RWPE1 (cell line): ENCODE data around the gene OSBPL6.

Experiments used
- CTCF ChIA-PET: fragments of 350-600 bp; sonication (Branson Sonifier 250); formaldehyde crosslinking; extraction: SDS; loops from one replicate; lab custom pipeline; 2021; lab: Yijun Ruan, JAX
- POLR2A ChIA-PET: fragments of 400-600 bp; formaldehyde crosslinking; extraction: SDS; loops from one replicate; lab custom pipeline; 2020; ENCODE audit warnings: antibody characterized with exemption; ENCODE audit not compliant: low non-redundant PET; lab: Yijun Ruan, JAX
- DNase-seq: peaks from one replicate; pipeline ENCODE4 v3.0.0; 2012; ENCODE audit warnings: low spot score
- H3K27ac ChIP-seq: fragments of 450-650 bp; 2 replicates; pipeline ENCODE4 v1.5.1; 2017
- CTCF ChIP-seq: fragments of 450-650 bp; conservative IDR thresholded peaks from 2 replicates; pipeline ENCODE4 v1.5.1; 2017; ENCODE audit warnings: low read depth, mild to moderate bottlenecking

Gene OSBPL6

GRCh38 chr2:178425255-178425827, 231.0 kb downstream of the OSBPL6 start:
- no peak for TF ChIP-seq CTCF
- CTCF ChIA-PET = no interaction called here
- DNase-seq = no peak
- POLR2A ChIA-PET = no interaction called here
- H3K27ac ChIP-seq = no peak overlapping the region

GRCh38 chr2:178426388-178426787, 232.1 kb downstream of the OSBPL6 start:
- POLR2A ChIA-PET = no interaction called here
- no peak for DNase-seq
- no peak overlapping the region for H3K27ac ChIP-seq
- CTCF ChIA-PET = no interaction called here
- TF ChIP-seq CTCF = no peak

- CTCF ChIA-PET = interaction anchor here (0.6 to 1.1 kb wide), 2 partner anchors 23 to 1189 kb away, joined by 3 to 4 read pairs; no protein-coding TSS in a partner anchor
- H3K27ac ChIP-seq = no peak overlapping the region
- TF ChIP-seq CTCF = no peak
- no peak for DNase-seq
- POLR2A ChIA-PET = no interaction called here
Measured at GRCh38 chr2:178427458-178427857, 233.1 kb downstream of the OSBPL6 start.

GRCh38 chr2:178428396-178428806, 234.1 kb downstream of the OSBPL6 start:
- POLR2A ChIA-PET = no interaction called here
- H3K27ac ChIP-seq = no peak overlapping the region
- DNase-seq = no peak
- CTCF ChIA-PET = interaction anchor here (1.1 kb wide), 1 partner anchor 24 kb away, joined by 4 read pairs; no protein-coding TSS in a partner anchor
- no peak for TF ChIP-seq CTCF

GRCh38 chr2:178429336-178429735, 235.0 kb downstream of the OSBPL6 start:
- ChIA-PET CTCF (no interaction called here), POLR2A (no interaction called here)
- no peak for TF ChIP-seq CTCF
- H3K27ac ChIP-seq = no peak overlapping the region
- DNase-seq = no peak

GRCh38 chr2:178436662-178437061, 242.3 kb downstream of the OSBPL6 start:
- ChIA-PET POLR2A (no interaction called here), CTCF (no interaction called here)
- no peak for TF ChIP-seq CTCF

More at GRCh38 chr2:178436662-178437061, 242.3 kb downstream of the OSBPL6 start:
- H3K27ac ChIP-seq = no peak overlapping the region
- DNase-seq = no peak
